HG03354 (cell line): ENCODE measurements around the gene MGLL.
A peak's percentile ranks its signal among the peaks of the same experiment; 100 is the strongest.
"Not testable (repeated sequence)": the region's sequence is repeated elsewhere in the genome, so short reads cannot be mapped to it uniquely, and the experiment has no call there.

ENCODE experiments used
- ATAC-seq: cut with Tn5 transposase; IDR thresholded peaks from one replicate; pipeline ENCODE4 v1.9.1; 2021; ENCODE audit warnings: mild to moderate bottlenecking; ENCODE audit not compliant: unreplicated experiment, poor library complexity, severe bottlenecking

MGLL gene

GRCh38 chr3:127685708-127686511, 136.4 kb downstream of the MGLL start:
- no peak for ATAC-seq

- ATAC-seq = no peak
These were observed 137.2 kb downstream of the MGLL start for GRCh38 chr3:127684871-127685707.

DNA sequence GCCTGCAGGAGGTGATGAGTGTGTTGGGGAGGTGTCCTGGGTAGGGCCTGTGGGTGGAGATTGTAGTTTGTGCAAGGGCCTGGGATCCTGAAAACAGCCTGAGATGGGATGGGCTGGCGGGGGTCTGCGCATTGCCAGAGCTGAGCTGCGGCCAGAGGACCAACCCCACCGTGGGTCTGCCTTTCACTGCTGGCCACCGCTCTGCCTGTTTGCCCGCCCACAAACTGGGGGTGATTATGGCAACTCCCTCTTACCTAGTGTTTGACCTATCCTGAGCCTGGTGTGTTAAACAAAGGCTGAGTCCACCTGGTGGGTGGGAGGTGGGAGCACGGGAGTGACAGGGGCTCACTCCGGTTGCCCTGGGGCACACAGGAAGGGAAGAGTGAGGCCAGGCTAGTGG, 139.8 kb downstream of the MGLL start:
- ATAC-seq = no peak

- ATAC-seq = not testable (repeated sequence)
These were observed 140.2 kb downstream of the MGLL start for GRCh38 chr3:127682175-127682554.

- no peak for ATAC-seq
These were observed 141.5 kb downstream of the MGLL start for GRCh38 chr3:127680798-127681221.

- no peak for ATAC-seq
These were observed 142.1 kb downstream of the MGLL start for GRCh38 chr3:127680146-127680661.

DNA sequence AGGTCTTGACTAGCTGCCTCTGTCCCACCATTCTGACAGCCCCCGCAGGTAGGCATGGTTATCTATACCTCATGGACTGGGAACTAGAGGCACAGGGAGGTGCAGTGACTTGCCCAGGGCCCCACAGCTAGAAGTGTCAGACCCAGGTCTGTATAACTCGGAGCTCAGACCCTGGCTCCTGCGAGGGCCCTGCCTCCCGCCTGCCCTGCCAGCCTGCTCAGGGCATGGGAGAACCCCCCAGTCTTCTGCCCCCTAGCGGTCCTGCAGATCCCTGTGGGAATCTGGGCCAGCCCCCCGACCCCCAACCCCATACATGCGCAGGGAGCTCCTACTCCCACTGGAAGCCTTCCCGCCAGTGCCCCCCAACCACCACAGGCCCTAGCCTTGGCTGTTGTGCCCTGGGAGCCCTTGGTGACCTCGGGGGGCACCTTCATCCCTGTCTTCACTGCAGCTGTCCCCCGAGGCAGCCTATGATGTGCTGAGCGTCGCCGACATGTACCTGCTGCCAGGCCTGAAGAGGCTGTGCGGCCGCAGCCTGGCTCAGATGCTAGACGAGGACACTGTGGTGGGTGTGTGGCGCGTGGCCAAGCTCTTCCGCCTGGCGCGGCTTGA, 142.7 kb downstream of the MGLL start:
- ATAC-seq = no peak

- no peak for ATAC-seq
These were observed 143.4 kb downstream of the MGLL start for GRCh38 chr3:127678611-127679533.

DNA sequence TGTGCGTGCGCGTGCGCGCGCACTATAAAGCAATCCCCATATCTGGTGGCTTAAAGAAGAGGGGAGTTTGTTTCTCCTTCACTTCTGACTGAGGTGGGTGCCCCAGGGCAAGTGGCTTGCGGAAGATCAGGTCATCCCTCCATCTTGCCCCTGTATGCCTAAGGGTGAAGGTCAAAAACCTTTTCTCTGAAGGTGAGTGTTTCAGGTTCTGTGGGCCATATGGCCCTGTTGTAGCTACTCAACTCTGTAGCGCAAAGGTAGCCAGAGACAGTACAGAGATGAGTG, 144.1 kb downstream of the MGLL start:
- ATAC-seq = no peak

DNA sequence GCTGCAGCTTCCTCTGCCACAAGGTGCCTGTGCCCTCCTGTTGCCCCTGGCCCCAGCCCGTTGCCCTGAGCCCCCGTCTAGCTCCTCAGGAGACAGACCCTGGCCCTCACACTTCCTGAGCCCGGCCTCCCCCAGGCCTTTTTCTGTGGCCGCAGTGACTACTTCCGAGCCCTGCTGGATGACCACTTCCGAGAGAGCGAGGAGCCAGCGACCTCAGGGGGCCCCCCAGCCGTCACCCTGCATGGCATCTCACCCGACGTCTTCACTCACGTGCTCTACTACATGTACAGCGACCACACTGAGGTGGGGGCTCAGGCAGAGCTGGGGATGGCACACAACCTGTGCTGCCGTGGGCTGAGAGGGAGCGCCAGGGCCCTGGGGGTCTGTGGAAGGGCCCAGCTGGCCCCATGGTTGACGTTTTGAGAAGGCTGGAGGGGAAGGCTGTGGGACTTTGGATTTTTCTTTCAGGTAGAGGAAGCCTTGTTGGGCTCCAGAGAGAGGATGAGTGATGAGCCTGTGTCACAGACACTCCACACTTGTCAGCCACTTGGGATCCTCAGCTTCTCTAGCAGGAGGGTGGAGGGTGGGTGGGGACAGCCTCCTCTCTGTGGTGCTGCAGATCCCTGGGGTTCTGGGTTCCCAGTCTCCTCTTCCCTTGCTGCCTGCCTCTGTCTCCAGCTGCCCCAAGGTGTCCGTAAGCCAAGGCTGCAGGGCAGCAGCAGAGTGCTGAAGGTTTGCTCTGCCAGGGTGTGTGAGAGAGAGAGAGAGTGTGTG, 144.6 kb downstream of the MGLL start:
- no peak for ATAC-seq

- no peak for ATAC-seq
These were observed 145.4 kb downstream of the MGLL start for GRCh38 chr3:127676921-127677351.

GRCh38 chr3:127676456-127676855, 145.9 kb downstream of the MGLL start:
- ATAC-seq = no peak

GRCh38 chr3:127675651-127676391, 146.5 kb downstream of the MGLL start:
- no peak for ATAC-seq

- no peak for ATAC-seq
These were observed 147.5 kb downstream of the MGLL start for GRCh38 chr3:127674790-127675189.

DNA sequence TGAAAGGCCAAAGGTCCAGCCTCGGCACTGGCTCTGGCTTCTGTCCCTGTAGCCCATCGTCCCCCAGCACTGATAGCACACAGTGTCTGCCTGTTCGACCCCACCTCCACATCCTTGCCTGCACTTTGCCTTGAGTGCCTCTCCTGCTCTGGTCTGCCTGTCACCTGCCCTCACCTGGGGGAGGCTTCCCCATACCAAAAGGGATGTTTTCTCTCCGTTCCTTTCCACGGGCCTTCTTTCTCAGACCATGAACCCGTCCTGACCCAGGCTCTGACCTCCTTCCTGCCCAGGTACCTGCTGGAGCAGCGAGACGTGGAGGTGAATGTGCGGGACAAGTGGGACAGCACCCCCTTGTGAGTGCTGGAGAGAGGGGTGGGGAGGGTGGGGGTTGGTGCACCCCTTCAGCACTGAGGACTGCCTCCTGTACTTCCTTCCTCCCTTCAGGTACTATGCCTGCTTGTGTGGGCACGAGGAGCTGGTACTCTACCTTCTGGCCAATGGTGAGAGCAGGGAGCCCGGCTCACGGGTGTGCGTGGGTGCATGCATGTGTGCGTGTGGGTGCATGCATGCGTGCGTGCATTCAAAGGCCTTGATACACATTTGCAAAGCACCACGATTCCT, 148.1 kb downstream of the MGLL start:
- no peak for ATAC-seq

DNA sequence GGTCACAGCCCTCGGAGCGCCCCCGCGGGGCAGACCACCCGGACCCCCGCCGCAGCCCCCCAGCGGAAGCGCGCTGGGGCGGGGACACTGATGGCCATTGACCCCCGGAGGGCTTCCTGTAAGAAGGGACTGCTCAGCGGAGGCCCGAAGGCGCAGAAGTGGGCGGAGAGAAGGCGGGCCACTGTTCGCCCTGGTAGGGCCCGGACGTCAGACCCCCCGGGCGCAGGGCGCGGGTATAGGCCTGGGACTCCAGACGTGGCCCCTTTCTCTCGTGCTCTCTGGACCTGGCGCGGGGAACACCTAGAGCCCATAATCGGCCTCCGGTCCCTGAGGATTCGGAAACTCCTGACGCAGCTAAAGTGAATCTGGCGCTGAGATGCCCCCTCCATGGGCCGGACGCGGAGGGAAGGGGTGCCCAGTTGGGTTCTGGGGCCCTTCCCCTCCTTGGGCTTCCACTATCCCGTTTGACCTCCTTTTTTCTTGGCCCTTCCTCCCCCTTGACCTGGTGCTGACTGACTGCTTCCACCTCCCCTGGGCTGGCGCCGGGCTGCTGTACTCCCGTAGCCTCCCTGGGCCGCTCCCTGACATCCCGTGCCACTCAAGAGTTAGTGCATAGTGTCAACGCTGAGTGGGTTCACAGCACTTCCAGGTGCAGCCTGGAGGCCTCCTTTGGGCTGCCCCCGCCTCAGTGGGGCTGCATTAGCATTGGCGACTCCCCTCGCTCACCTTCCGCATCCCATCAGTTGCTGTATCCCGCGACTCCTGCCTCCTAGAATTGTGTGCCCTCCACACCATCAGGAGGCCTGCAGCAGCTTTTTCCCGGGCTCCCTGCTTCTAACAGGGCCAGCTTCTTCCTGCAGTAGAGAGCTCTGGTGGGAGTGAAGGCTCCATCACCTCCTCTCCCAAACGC, 148.9 kb downstream of the MGLL start:
- peak; percentile 44 for ATAC-seq
